GM12864 (cell line): ENCODE results near the gene CDT1.

Experiments used
- DNase-seq: peaks from one replicate; pipeline ENCODE4 v3.0.0-alpha.2; 2011; ENCODE audit warnings: low read depth
- H3K4me3 ChIP-seq: 2 replicates; pipeline ENCODE4 v1.5.1; 2011; ENCODE audit warnings: mild to moderate bottlenecking, low read depth, low read length, control low read depth
- TF ChIP-seq, protein P1 (sequence below): IDR thresholded peaks from 2 replicates; pipeline ENCODE4 v1.5.1; 2011; ENCODE audit warnings: low read depth, mild to moderate bottlenecking, moderate library complexity, low read length, control low read depth, inconsistent platforms; ENCODE audit errors: missing control alignments

The CDT1 gene

DNA sequence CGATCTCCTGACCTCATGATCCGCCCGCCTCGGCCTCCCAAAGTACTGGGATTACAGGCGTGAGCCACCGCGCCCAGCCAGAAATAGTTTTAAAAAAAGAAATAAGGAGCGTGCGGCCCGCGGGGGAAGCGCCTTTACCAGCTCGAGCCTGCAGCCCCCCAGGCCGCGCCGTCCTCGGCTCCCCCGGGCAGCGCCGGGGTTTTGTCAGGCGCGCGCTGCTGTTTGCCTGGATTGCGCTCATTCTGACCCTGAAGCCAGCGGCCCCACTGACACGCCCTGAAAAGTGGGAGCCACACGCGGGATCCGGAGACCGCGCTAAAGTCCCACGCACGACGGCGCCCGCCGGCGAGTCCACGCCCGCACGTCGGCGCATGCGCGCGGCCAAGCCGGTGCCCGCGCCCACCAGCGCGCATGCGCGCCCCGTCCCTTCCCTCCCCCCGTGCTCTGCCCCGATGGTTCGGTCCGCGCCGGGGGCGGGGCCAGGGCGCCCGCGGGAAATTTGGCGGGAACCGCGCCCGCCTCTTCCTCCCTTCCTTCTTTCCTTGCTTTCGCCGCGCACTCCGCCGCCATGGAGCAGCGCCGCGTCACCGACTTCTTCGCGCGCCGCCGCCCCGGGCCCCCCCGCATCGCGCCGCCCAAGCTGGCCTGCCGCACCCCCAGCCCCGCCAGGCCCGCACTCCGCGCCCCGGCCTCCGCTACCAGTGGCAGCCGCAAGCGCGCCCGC is at the start of gene CDT1:
TSS of gene CDT1 (plus strand) at position 526 of the 724 bp plus-strand sequence. CDS start at position 569, 43 bp downstream.
- TF ChIP-seq, protein P1, sequence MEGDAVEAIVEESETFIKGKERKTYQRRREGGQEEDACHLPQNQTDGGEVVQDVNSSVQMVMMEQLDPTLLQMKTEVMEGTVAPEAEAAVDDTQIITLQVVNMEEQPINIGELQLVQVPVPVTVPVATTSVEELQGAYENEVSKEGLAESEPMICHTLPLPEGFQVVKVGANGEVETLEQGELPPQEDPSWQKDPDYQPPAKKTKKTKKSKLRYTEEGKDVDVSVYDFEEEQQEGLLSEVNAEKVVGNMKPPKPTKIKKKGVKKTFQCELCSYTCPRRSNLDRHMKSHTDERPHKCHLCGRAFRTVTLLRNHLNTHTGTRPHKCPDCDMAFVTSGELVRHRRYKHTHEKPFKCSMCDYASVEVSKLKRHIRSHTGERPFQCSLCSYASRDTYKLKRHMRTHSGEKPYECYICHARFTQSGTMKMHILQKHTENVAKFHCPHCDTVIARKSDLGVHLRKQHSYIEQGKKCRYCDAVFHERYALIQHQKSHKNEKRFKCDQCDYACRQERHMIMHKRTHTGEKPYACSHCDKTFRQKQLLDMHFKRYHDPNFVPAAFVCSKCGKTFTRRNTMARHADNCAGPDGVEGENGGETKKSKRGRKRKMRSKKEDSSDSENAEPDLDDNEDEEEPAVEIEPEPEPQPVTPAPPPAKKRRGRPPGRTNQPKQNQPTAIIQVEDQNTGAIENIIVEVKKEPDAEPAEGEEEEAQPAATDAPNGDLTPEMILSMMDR = no peak
- peak within 1 kb of the TSS; percentile 80 for H3K4me3 ChIP-seq
- DNase-seq = no peak

DNA sequence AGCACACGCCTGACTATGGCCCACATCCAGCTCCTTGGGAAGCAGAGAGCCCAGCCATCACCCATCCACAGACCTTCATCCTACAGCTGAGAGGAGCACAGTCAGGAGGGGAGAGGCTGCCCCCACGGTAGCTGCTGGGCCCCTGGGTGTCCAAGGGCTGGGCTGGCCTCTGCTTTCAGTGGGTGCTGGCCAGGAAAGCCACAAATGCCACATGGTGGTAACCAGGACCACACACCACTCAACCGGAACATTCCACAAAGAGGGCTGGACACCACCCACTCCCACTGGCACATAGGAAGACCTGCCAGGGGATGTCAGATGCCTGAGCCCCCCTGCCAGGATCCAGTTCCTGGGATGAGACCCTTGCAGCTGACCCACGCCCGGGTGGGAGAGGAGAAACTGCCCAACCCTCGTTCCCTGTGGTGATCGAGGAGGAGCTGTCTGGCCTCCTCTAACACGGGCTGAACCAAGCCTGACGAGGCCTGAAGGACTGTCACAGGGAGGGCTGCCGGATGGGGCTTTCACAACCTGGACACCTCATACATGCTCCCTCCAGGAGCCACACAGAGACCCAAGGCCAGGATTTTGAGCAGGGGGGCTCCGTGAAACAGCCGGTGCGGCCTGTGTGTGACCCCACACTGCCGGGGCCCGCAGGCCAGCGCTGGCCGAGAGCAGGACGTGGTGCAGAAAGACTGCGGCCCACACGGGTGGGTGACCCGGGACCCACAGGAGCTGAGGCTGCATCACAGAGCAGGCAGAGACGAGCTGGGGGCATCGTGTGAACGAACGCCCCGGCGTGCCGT is 49.3 kb upstream of the CDT1 start:
- TF ChIP-seq, protein P1 = no peak
- no peak for DNase-seq
- H3K4me3 ChIP-seq = no peak overlapping the region

DNA sequence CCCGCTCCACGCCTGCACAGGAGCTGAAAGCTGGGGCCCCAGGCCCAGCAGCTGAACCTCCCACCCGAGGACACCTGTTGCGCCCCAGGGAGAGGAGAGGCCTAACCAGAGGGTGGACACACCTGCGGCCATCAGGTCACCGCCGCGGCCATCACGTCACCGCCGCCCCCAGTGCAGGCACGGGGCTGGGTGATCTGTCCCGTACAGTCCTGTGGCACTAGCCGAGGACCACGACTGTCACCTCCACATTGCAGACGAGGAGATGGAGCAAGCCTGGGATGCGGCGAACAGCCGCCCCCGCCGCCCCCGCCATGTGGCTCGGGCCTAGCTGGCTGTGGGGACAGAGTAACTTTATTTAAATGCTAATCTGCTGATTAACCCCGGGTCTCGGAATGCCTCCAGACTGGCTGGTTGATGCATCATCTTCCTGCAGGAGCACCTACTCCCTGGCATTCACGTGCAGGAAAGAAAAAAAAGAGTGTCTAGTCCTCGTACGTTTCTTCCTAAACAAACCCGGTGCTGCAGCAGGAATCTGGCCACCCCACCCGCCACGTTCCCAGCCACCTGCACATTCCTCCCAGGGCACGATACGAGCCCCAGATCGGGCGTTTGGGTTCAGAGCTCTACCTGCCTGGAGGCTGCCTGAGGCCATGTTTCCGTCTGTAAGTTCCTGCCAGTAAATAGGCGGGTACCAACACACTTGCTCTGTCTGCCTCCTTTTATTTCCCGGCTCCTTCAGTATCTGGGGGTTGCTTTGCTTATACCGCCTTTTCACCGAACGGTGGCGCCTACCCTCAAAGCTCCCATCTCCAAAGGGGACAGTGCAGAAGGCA is 48.5 kb upstream of the CDT1 start:
- no peak for DNase-seq
- TF ChIP-seq, protein P1 = no peak
- no peak overlapping the region for H3K4me3 ChIP-seq

DNA sequence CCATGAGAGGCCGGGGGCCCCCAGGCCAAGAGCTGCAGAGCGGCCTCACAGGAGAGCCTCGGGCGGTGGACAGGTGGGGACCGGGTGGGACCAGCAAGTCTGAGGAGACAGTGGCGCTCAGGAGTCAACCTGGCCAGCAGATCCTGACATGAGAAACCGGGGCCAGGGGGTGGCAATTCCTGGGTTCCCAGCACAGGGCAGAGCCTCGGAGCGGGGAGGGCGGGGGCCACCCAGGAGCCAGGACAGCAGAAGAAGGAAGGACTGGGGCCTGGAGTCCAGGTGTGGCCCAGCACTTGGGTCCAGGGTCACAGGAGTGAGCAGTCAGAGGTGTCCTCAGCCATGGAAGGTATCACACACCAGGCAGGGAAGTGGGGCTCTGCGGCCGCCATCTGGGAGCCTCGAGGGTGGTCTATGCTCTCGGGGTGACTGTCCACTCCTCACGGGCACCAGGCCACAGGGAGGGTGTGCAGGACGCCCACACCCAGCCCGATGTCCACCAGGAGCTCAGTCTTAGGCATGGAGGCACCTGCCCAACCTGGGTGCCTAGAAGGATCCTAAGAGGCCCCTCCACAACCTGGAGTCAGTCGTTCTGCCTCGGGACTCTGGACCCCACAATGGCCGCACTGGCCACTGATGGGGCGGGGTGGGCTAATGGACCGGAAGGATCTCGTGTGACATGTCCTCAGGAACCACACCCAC is 47.7 kb upstream of the CDT1 start:
- TF ChIP-seq, protein P1 = no peak
- DNase-seq = no peak
- H3K4me3 ChIP-seq = no peak overlapping the region

DNA sequence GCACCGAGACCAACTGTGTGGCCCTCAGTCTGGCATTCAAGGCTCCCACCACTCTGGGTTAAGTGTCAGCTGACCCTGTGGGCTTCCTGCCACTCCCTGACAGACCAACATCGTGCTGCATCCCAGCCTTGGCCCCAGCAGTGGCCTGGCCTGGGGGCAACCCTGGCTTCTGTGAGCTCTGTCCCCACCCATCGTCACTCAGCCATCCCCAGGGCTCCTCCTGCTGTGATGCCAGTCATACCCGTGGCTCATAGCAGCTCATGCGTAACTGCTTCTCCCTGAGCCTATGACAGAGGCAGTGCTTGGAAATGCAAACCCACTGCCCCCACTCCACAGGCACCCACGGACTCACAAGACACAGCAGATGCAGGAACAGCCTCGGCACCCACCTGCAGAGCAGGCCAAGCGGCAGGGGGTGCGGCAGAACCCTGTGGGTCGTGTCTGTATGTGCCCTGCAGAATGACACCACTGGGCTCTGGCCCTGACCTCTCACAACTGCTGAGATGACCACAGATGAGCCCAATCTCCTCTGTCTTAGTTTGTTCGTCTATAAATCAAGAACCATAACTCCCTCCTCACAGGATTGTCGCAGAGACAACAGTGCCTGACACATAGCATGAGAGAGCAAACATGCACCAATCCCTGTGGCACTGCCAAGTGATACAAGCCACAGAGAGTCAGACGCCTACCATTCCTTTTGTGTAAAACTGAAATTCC is 45.2 kb upstream of the CDT1 start:
- DNase-seq = no peak
- TF ChIP-seq, protein P1 = no peak
- no peak overlapping the region for H3K4me3 ChIP-seq

DNA sequence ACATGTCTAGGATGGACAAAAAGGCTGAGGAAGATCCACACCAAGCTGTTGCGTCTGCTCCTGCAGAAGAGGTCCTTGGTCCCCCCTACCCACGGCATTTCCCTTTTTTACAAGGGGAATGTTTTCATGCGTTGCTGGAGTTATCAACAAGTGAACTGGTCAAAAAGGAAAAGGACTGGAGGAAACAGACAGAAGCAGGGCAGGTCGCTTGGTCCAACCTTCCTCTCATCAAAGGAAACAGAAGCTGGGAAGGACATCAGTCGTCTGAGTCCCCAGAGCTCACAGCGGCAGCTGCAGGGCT is 44.7 kb upstream of the CDT1 start:
- no peak for DNase-seq
- H3K4me3 ChIP-seq = no peak overlapping the region
- TF ChIP-seq, protein P1 = no peak
